HepG2 (cell line): ENCODE results near the gene HOXA4. TPM values are rescaled to one million over a fixed set of nuclear protein-coding genes. Genes with fewer than 3 reads are reported as not detected.

Source experiments
- HNF1B ChIP-seq: sonication (generic); formaldehyde crosslinking; IDR thresholded peaks from 2 replicates; pipeline ENCODE4 v1.5.1; 2020; ENCODE audit warnings: mild to moderate bottlenecking, moderate library complexity, missing genetic modification reagents
- MXD1 ChIP-seq: sonication (generic); formaldehyde crosslinking; IDR thresholded peaks from 2 replicates; pipeline ENCODE4 v1.4.0; 2020; ENCODE audit warnings: mild to moderate bottlenecking, missing genetic modification reagents
- MZF1 ChIP-seq: sonication (generic); formaldehyde crosslinking; IDR thresholded peaks from 2 replicates; pipeline ENCODE4 v1.8.1; 2023; ENCODE audit warnings: mild to moderate bottlenecking, missing genetic modification reagents, borderline replicate concordance
- PHB2 ChIP-seq: fragments of 450-650 bp; IDR thresholded peaks from 2 replicates; pipeline ENCODE4 v1.6.1; 2018; ENCODE audit not compliant: partially characterized antibody
- RARA ChIP-seq: IDR thresholded peaks from 2 replicates; pipeline ENCODE4 v1.6.1; 2016; ENCODE audit warnings: missing genetic modification reagents, missing compliant biosample characterization
- ZFP91 ChIP-seq: sonication (generic); formaldehyde crosslinking; IDR thresholded peaks from 2 replicates; pipeline ENCODE4 v1.9.0; 2022; ENCODE audit warnings: missing genetic modification reagents, mild to moderate bottlenecking, borderline replicate concordance
- ZNF407 ChIP-seq: sonication (generic); formaldehyde crosslinking; IDR thresholded peaks from one replicate; pipeline ENCODE4 v1.5.1; 2020; ENCODE audit warnings: mild to moderate bottlenecking, missing genetic modification reagents; ENCODE audit errors: not compliant biosample characterization
- ZNF580 ChIP-seq: IDR thresholded peaks from 2 replicates; pipeline ENCODE4 v1.6.1; 2016; ENCODE audit warnings: low read depth, borderline replicate concordance
- ZNF766 ChIP-seq: sonication (generic); formaldehyde crosslinking; IDR thresholded peaks from 2 replicates; pipeline ENCODE4 v1.5.0; 2020; ENCODE audit warnings: missing genetic modification reagents, borderline replicate concordance
- polyA plus RNA-seq, 8 experiments: library from polyadenylated mRNA; depleted of rRNA in 3 of 8; stranded (reverse) in 7 of 8; unstranded in 1 of 8; fragments of >200 nt; fragmentation: Illumina TruSeq in 4 of 8; extraction: Trizol in 4 of 8; gene quantifications; 2 replicates each; pipeline versions ENCODE4 v1.2.1 to v1.2.3, GENCODE V29; 2011 to 2016; ENCODE audit warnings: low read depth in 4 of 8, missing spikeins in 1 of 8, mixed read lengths in 1 of 8; ENCODE audit not compliant: insufficient read depth in 1 of 8
- total RNA-seq, 5 experiments: library from RNA; depleted of rRNA; stranded (reverse); fragments of >200 nt; fragmentation: Illumina TruSeq; extraction: Trizol; gene quantifications; 2 replicates each; pipeline ENCODE4 v1.2.3, GENCODE V29; 2016; ENCODE audit warnings: low read depth in 1 of 5

HOXA4 gene
- total and polyA plus RNA-seq, 2 of the 13 experiments (the other 11 are each of a cell fraction or from before 2014, with no cell fraction given): 2.4 to 5.4 TPM

- TF ChIP-seq ZNF407 (CRISPR knock-in tag): no peak
- no peak for TF ChIP-seq MZF1 (CRISPR knock-in tag)
- peak; percentile 64; the same call in 1 of the 2 replicates for TF ChIP-seq ZFP91
- no peak for TF ChIP-seq ZNF580 (CRISPR knock-in tag)
- no peak for TF ChIP-seq PHB2
- TF ChIP-seq MXD1: peak; percentile 76; the same call in 1 of the 2 replicates
- TF ChIP-seq HNF1B (CRISPR knock-in tag): peak; percentile 49; the same call in 1 of the 2 replicates
- peak; percentile 65 for TF ChIP-seq RARA (CRISPR knock-in tag)
- no peak for TF ChIP-seq ZNF766 (CRISPR knock-in tag)
These were observed at the start of gene HOXA4 (continued) for GRCh38 chr7:27130540-27131389.
